Measurements from ENCODE around the gene TANC1.

The TANC1 gene

GRCh38 chr2:158962074-158962473 lies 6.4 kb upstream of the TANC1 start:
- DNase-seq (ENCODE audit: low read depth, low spot score): no peak

GRCh38 chr2:158963071-158963470 lies 5.4 kb upstream of the TANC1 start:
- DNase-seq (ENCODE audit: low read depth, low spot score): no peak

GRCh38 chr2:158965107-158965506 lies 3.3 kb upstream of the TANC1 start:
- no peak for DNase-seq (ENCODE audit: low read depth, low spot score)

GRCh38 chr2:158965641-158966040 lies 2.8 kb upstream of the TANC1 start:
- no peak for DNase-seq (ENCODE audit: low read depth, low spot score)

- no peak for DNase-seq (ENCODE audit: low read depth, low spot score)
Observed at GRCh38 chr2:158966312-158966711, 2.1 kb upstream of the TANC1 start.

GRCh38 chr2:158967114-158967730 lies 1.2 kb upstream of the TANC1 start:
- no peak for DNase-seq (ENCODE audit: low read depth, low spot score)

GRCh38 chr2:158967731-158968395 lies 577 bp upstream of the TANC1 start:
- no peak for DNase-seq (ENCODE audit: low read depth, low spot score)

- no peak for DNase-seq (ENCODE audit: low read depth, low spot score)
Observed at GRCh38 chr2:158969162-158969714, 798 bp downstream of the TANC1 start.

- DNase-seq (ENCODE audit: low read depth, low spot score): no peak
Observed at GRCh38 chr2:158969715-158970240, 1.3 kb downstream of the TANC1 start.

GRCh38 chr2:158970241-158970751 lies 1.9 kb downstream of the TANC1 start:
- DNase-seq (ENCODE audit: low read depth, low spot score): no peak

GRCh38 chr2:158973116-158973956 lies 4.9 kb downstream of the TANC1 start:
- DNase-seq (ENCODE audit: low read depth, low spot score): no peak

GRCh38 chr2:158975271-158975921 lies 7.0 kb downstream of the TANC1 start:
- DNase-seq (ENCODE audit: low read depth, low spot score): no peak

GRCh38 chr2:158979772-158980171 lies 11.3 kb downstream of the TANC1 start:
- no peak for DNase-seq (ENCODE audit: low read depth, low spot score)

GRCh38 chr2:158984604-158985135 lies 16.2 kb downstream of the TANC1 start:
- DNase-seq (ENCODE audit: low read depth, low spot score): no peak

GRCh38 chr2:158988501-158988900 lies 20.1 kb downstream of the TANC1 start:
- DNase-seq (ENCODE audit: low read depth, low spot score): no peak

GRCh38 chr2:158989165-158989564 lies 20.7 kb downstream of the TANC1 start:
- DNase-seq (ENCODE audit: low read depth, low spot score): no peak

GRCh38 chr2:158990397-158991214 lies 22.2 kb downstream of the TANC1 start:
- DNase-seq (ENCODE audit: low read depth, low spot score): no peak

GRCh38 chr2:158993030-158993429 lies 24.6 kb downstream of the TANC1 start:
- no peak for DNase-seq (ENCODE audit: low read depth, low spot score)

- DNase-seq (ENCODE audit: low read depth, low spot score): no peak
Observed at GRCh38 chr2:158993721-158994587, 25.5 kb downstream of the TANC1 start.

Data from activated CD4-positive, CD25-positive, alpha-beta regulatory T cell treated with anti-CD3 and anti-CD28 coated beads, Interleukin-2, amount 50 U/mL, for 16 hours (primary cell).